HCT116 (cell line): Measurements from ENCODE around the gene DTNBP1. TPM values are rescaled to one million over a fixed set of nuclear protein-coding genes. Genes with fewer than 3 reads are reported as not detected.

Source experiments
- ATAC-seq: fragments of 200-7000 bp; cut with Tn5 transposase; 2 replicates; pipeline ENCODE4 v1.9.1; 2020; ENCODE audit warnings: mild to moderate bottlenecking, moderate library complexity
- BruUV-seq: library from RNA; stranded (reverse); fragments of 400-500 nt; replicated peaks from 2 replicates; lab custom pipeline; 2021; lab: Mats Ljungman, UMichigan
- CTCF ChIA-PET: fragments of 300-600 bp; sonication (Branson Sonifier 250); formaldehyde crosslinking; loops from one replicate; lab custom pipeline; 2021; ENCODE audit warnings: antibody characterized with exemption; lab: Charles Lee
- POLR2A ChIA-PET: fragments of 300-600, 350-600 bp; sonication (Branson Sonifier 250); formaldehyde crosslinking; loops from one replicate; lab custom pipeline; 2021; ENCODE audit warnings: antibody characterized with exemption; lab: Charles Lee
- RAD21 ChIA-PET, 2 experiments: fragments of 300-600 bp; sonication (Branson Sonifier 250); formaldehyde crosslinking; loops; one replicate each; lab custom pipeline; 2023; ENCODE audit warnings: low total read pairs in 2 of 2; ENCODE audit not compliant: uncharacterized antibody in 2 of 2, unreplicated experiment in 2 of 2, low non-redundant PET in 1 of 2; lab: Charles Lee
- DNase-seq: peaks from one replicate; pipeline ENCODE4 v3.0.0-alpha.2; 2010; ENCODE audit warnings: low read depth, low spot score
- H2AFZ ChIP-seq: fragments of 200-600 bp; shearing (Covaris generic), sonication (generic); 2 replicates; pipeline ENCODE4 v1.6.1; 2017; ENCODE audit warnings: low read depth, mixed run types, mixed read lengths, antibody characterized with exemption, low read length; ENCODE audit not compliant: poor library complexity, severe bottlenecking
- H3K27ac ChIP-seq: 2 replicates; pipeline ENCODE4 v1.5.1; 2012; ENCODE audit warnings: low read depth, low read length
- H3K27me3 ChIP-seq: fragments of 200-600 bp; sonication (generic); 2 replicates; pipeline ENCODE4 v1.6.1; 2016; ENCODE audit warnings: mixed run types, low read length, mixed read lengths; ENCODE audit not compliant: insufficient read depth
- H3K36me3 ChIP-seq, 2 experiments: fragments of 200-500 bp in 1 of 2; fragments of 200-600 bp in 1 of 2; sonication (Bioruptor generic) in 1 of 2; sonication (generic) in 1 of 2; 2 replicates each; pipeline versions ENCODE4 v1.5.1 to v1.6.1; 2014 to 2016; ENCODE audit warnings: low read length in 2 of 2, inconsistent platforms in 1 of 2, mixed read lengths in 1 of 2, mixed run types in 1 of 2; ENCODE audit not compliant: insufficient read depth in 2 of 2, control insufficient read depth in 1 of 2
- H3K4me1 ChIP-seq, 2 experiments: fragments of 200-600 bp in 1 of 2; sonication (generic) in 1 of 2; 2 replicates each; pipeline versions ENCODE4 v1.5.1 to v1.6.1; 2012 to 2017; ENCODE audit warnings: low read length in 2 of 2, inconsistent platforms in 1 of 2, mild to moderate bottlenecking in 1 of 2, mixed read lengths in 1 of 2, mixed run types in 1 of 2, moderate library complexity in 1 of 2; ENCODE audit not compliant: insufficient read depth in 2 of 2, control insufficient read depth in 1 of 2
- H3K4me2 ChIP-seq: fragments of 200-600 bp; sonication (generic); 2 replicates; pipeline ENCODE4 v1.6.1; 2017; ENCODE audit warnings: mixed run types, low read length, mixed read lengths
- H3K4me3 ChIP-seq, 2 experiments: fragments of 200-600 bp in 1 of 2; sonication (generic) in 1 of 2; replicated peaks in 1 of 2; 2 replicates each; pipeline ENCODE4 v1.5.1; 2011 to 2016; ENCODE audit warnings: low read length in 2 of 2, control low read depth in 1 of 2, low read depth in 1 of 2, mild to moderate bottlenecking in 1 of 2, mixed read lengths in 1 of 2, mixed run types in 1 of 2
- H3K79me2 ChIP-seq: fragments of 200-600 bp; sonication (generic); 2 replicates; pipeline ENCODE4 v1.6.1; 2017; ENCODE audit warnings: mild to moderate bottlenecking, mixed run types, low read length, moderate library complexity, mixed read lengths; ENCODE audit not compliant: insufficient read depth
- H3K9ac ChIP-seq: fragments of 200-600 bp; sonication (generic); 2 replicates; pipeline ENCODE4 v1.6.1; 2016; ENCODE audit warnings: low read length, mixed read lengths
- H3K9me2 ChIP-seq: fragments of 200-600 bp; sonication (generic), shearing (Covaris generic); 2 replicates; pipeline ENCODE4 v1.6.1; 2017; ENCODE audit warnings: mixed run types, mild to moderate bottlenecking, moderate library complexity; ENCODE audit not compliant: insufficient read depth
- H3K9me3 ChIP-seq, 2 experiments: fragments of 200-500 bp in 1 of 2; fragments of 200-600 bp in 1 of 2; sonication (Bioruptor generic) in 1 of 2; sonication (generic) in 1 of 2; 2 replicates each; pipeline ENCODE4 v1.6.1; 2014 to 2017; ENCODE audit warnings: low read length in 2 of 2, mixed read lengths in 2 of 2, inconsistent platforms in 1 of 2, low read depth in 1 of 2, mild to moderate bottlenecking in 1 of 2, mixed run types in 1 of 2, moderate library complexity in 1 of 2; ENCODE audit not compliant: control insufficient read depth in 1 of 2, insufficient read depth in 1 of 2
- H4K20me1 ChIP-seq: fragments of 200-600 bp; sonication (generic), shearing (Covaris generic); 2 replicates; pipeline ENCODE4 v1.6.1; 2017; ENCODE audit warnings: mixed run types, mild to moderate bottlenecking, moderate library complexity; ENCODE audit not compliant: insufficient read depth
- CBX3 ChIP-seq: IDR thresholded peaks from 2 replicates; pipeline ENCODE4 v1.6.1; 2012; ENCODE audit warnings: low read depth
- CEBPB ChIP-seq: IDR thresholded peaks from 2 replicates; pipeline ENCODE4 v1.6.1; 2012; ENCODE audit warnings: low read depth
- EGR1 ChIP-seq: IDR thresholded peaks from 2 replicates; pipeline ENCODE4 v1.6.1; 2012; ENCODE audit warnings: low read depth
- ELF1 ChIP-seq: IDR thresholded peaks from 2 replicates; pipeline ENCODE4 v1.6.1; 2012; ENCODE audit warnings: low read depth, borderline replicate concordance
- EZH2 ChIP-seq: fragments of 200-600 bp; sonication (generic); IDR thresholded peaks from 2 replicates; pipeline ENCODE4 v1.6.1; 2017; ENCODE audit warnings: antibody characterized with exemption, mixed run types
- JUND ChIP-seq: IDR thresholded peaks from 2 replicates; pipeline ENCODE4 v1.6.1; 2012
- POLR2A ChIP-seq: IDR thresholded peaks from 2 replicates; pipeline ENCODE4 v1.7.0; 2011; ENCODE audit warnings: borderline replicate concordance; ENCODE audit not compliant: insufficient read depth, insufficient read length; ENCODE audit errors: extremely low read depth
- POLR2AphosphoS5 ChIP-seq: IDR thresholded peaks from 2 replicates; pipeline ENCODE4 v1.6.1; 2011; ENCODE audit warnings: mild to moderate bottlenecking, low read depth, low read length, moderate library complexity
- REST ChIP-seq: IDR thresholded peaks from 2 replicates; pipeline ENCODE4 v1.6.1; 2012; ENCODE audit warnings: low read depth
- SIN3A ChIP-seq: IDR thresholded peaks from 2 replicates; pipeline ENCODE4 v1.6.1; 2012; ENCODE audit warnings: low read depth
- SP1 ChIP-seq: IDR thresholded peaks from 2 replicates; pipeline ENCODE4 v1.6.1; 2012; ENCODE audit warnings: low read depth
- SRF ChIP-seq: IDR thresholded peaks from 2 replicates; pipeline ENCODE4 v1.6.1; 2012; ENCODE audit warnings: low read depth
- YY1 ChIP-seq: IDR thresholded peaks from 2 replicates; pipeline ENCODE4 v1.6.1; 2011; ENCODE audit warnings: low read length, low read depth, moderate library complexity, mild to moderate bottlenecking; ENCODE audit not compliant: insufficient replicate concordance; ENCODE audit errors: extremely low read depth
- ZBTB33 ChIP-seq: IDR thresholded peaks from 2 replicates; pipeline ENCODE4 v1.6.1; 2011; ENCODE audit warnings: mild to moderate bottlenecking, low read length, moderate library complexity; ENCODE audit not compliant: insufficient replicate concordance; ENCODE audit errors: extremely low read depth
- ZFX ChIP-seq: fragments of 450-650 bp; IDR thresholded peaks from 2 replicates; pipeline ENCODE4 v1.6.1; 2017
- intact Hi-C: fragments of 100-400 bp; cut with micrococcal nuclease; formaldehyde crosslinking; loops from 2 replicates; pipeline ENCODE4 v1.10.0; 2022
- total RNA-seq: library from RNA; stranded (reverse); gene quantifications from one replicate; pipeline ENCODE4 v1.2.1, GENCODE V29; 2021; ENCODE audit not compliant: unreplicated experiment
- TF ChIP-seq, protein P1 (sequence below): IDR thresholded peaks from 2 replicates; pipeline ENCODE4 v1.6.1; 2012
- TF ChIP-seq, protein P2 (sequence below): IDR thresholded peaks from 2 replicates; pipeline ENCODE4 v1.6.1; 2012

The DTNBP1 gene
- total RNA-seq, 1 experiment from 2014 or later = 16.7 TPM

DNA sequence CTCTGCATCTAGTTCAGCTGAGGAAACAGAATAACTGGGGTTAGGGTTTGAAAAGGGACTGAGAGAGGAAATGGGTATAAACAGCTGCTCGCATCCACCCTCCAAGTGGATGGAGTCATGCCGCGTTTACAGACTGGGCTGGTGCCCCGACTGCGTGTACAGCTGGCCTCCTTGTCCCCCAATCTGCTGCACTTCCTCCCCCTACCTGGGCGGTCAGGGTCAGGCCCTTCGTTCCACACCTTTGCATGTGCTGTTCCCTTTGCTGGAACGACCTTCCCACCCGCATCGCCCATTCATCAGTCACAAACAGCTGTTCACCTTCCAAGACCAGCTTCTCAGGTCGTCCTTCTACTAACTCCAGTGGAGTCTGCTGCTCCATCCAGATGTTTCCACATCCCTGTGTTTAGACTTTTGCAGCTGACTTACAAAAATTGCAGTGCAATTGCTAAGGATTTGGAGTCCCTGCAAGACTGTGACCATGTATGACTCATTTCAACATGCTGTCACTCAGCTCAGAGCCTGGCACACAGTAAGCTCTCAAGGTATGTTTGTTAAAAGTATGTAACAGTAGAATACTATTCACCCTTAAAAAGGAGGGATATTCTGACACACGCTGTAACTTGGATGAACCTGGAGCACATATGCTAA, 129.3 kb downstream of the DTNBP1 start:
- Histone ChIP-seq H3K4me1 (no peaks in the 10 kb centered on the region), H3K9me3 (no peaks in the 10 kb centered on the region), H3K9me2 (no peaks in the 10 kb centered on the region), H3K79me2 (no peaks in the 10 kb centered on the region), H3K4me2 (no peak overlapping the region), H4K20me1 (no peaks in the 10 kb centered on the region), H3K9ac (no peak overlapping the region), H3K36me3 (no peaks in the 10 kb centered on the region), H3K27ac (no peak overlapping the region), H3K27me3 (no peaks in the 10 kb centered on the region), H3K4me3 (no peak overlapping the region), H2AFZ (no peak overlapping the region)
- BruUV-seq = no TSS peak
- POLR2A ChIA-PET = no interaction called here
- CTCF ChIA-PET = no interaction called here
- no peak for ATAC-seq
- intact Hi-C loops = no loop called here
- RAD21 ChIA-PET = no interaction called here
- no peak for TF ChIP-seq REST
- no peak for TF ChIP-seq JUND
- no peak for TF ChIP-seq CBX3
- TF ChIP-seq POLR2AphosphoS5 = no peak
- no peak for TF ChIP-seq SP1
- no peak for TF ChIP-seq CEBPB
- TF ChIP-seq SIN3A = no peak
- no peak for DNase-seq

- no TSS peak for BruUV-seq
- ChIA-PET POLR2A (no interaction called here), RAD21 (no interaction called here), CTCF (no interaction called here)
- no peaks in the 10 kb centered on the region for H4K20me1 ChIP-seq
- ATAC-seq (no peak), DNase-seq (no peak)
- H3K79me2 ChIP-seq = no peaks in the 10 kb centered on the region
- no peak overlapping the region for H3K4me3 ChIP-seq
- H3K4me2 ChIP-seq = no peak overlapping the region
- no peak overlapping the region for H3K27ac ChIP-seq
- no peaks in the 10 kb centered on the region for H3K27me3 ChIP-seq
- H3K9me3 ChIP-seq = no peaks in the 10 kb centered on the region
- intact Hi-C loops = no loop called here
- no peak overlapping the region for H3K9ac ChIP-seq
- H3K9me2 ChIP-seq = no peaks in the 10 kb centered on the region
- no peaks in the 10 kb centered on the region for H3K4me1 ChIP-seq
- no peaks in the 10 kb centered on the region for H3K36me3 ChIP-seq
- no peak overlapping the region for H2AFZ ChIP-seq
- TF ChIP-seq POLR2A (no peak), SRF (no peak), EGR1 (no peak), SP1 (no peak), ELF1 (no peak), EZH2 (no peak), ZFX (no peak), YY1 (no peak), ZBTB33 (no peak)
- TF ChIP-seq, protein P1, sequence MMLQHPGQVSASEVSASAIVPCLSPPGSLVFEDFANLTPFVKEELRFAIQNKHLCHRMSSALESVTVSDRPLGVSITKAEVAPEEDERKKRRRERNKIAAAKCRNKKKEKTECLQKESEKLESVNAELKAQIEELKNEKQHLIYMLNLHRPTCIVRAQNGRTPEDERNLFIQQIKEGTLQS = no peak
- TF ChIP-seq, protein P2, sequence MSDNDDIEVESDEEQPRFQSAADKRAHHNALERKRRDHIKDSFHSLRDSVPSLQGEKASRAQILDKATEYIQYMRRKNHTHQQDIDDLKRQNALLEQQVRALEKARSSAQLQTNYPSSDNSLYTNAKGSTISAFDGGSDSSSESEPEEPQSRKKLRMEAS = no peak
Measured at GRCh38 chr6:15531973-15532372, 130.9 kb downstream of the DTNBP1 start.
